ENCODE measurements around the gene SERTAD2. TPM values are rescaled to one million over a fixed set of nuclear protein-coding genes. Genes with fewer than 3 reads are reported as not detected.

SERTAD2 gene
- total and polyA plus RNA-seq, 2 donors = 14.6 to 17.6 TPM

Other genes starting within 250 kb of the SERTAD2 start
- gene LGALSL, start 199.8 kb downstream of the SERTAD2 start, total RNA-seq = 20.6 TPM
- 4.7 TPM for gene LGALSL, start 199.8 kb downstream of the SERTAD2 start, polyA plus RNA-seq
- 60.1 TPM for gene AFTPH, start 129.6 kb downstream of the SERTAD2 start, total RNA-seq
- 20.6 TPM for gene AFTPH, start 129.6 kb downstream of the SERTAD2 start, polyA plus RNA-seq

All from urinary bladder (tissue), 2 donors.